IMR-90 (cell line): ENCODE data around the gene CHPF. TPM values are rescaled to one million over a fixed set of nuclear protein-coding genes. Genes with fewer than 3 reads are reported as not detected.

Source experiments
- ATAC-seq: fragments of 200-7000 bp; cut with Tn5 transposase; 2 replicates; pipeline ENCODE4 v1.9.1; 2020; ENCODE audit warnings: low read depth, mild to moderate bottlenecking, moderate library complexity
- BruUV-seq: library from RNA; stranded (reverse); fragments of 400-500 nt; replicated peaks from 2 replicates; lab custom pipeline; 2021; lab: Mats Ljungman, UMichigan
- CTCF ChIA-PET: fragments of 300-600 bp; formaldehyde crosslinking; extraction: SDS; loops from one replicate; lab custom pipeline; 2021; ENCODE audit warnings: antibody characterized with exemption; lab: Yijun Ruan, JAX
- POLR2A ChIA-PET: fragments of 300-600 bp; sonication (Branson Sonifier 250); formaldehyde crosslinking; loops from one replicate; lab custom pipeline; 2022; ENCODE audit warnings: antibody characterized with exemption; ENCODE audit not compliant: unreplicated experiment; lab: Charles Lee
- DNase-seq: peaks from one replicate; pipeline ENCODE4 v3.0.0; 2013
- H2AFZ ChIP-seq: replicated peaks from 2 replicates; pipeline ENCODE3; 2013; ENCODE audit warnings: low read length, mild to moderate bottlenecking; ENCODE audit not compliant: poor library complexity
- H2AK5ac ChIP-seq: 2 replicates; pipeline ENCODE4 v1.6.1; 2013; ENCODE audit warnings: low read depth, low read length, inconsistent platforms
- H2AK9ac ChIP-seq: replicated peaks from 2 replicates; pipeline ENCODE3; 2013; ENCODE audit warnings: mild to moderate bottlenecking, low read depth, low read length, moderate library complexity; ENCODE audit not compliant: poor library complexity
- H2BK120ac ChIP-seq: 2 replicates; pipeline ENCODE4 v1.6.1; 2013; ENCODE audit warnings: low read depth, low read length, inconsistent platforms
- H2BK15ac ChIP-seq: 3 replicates; pipeline ENCODE4 v1.6.1; 2013; ENCODE audit warnings: low read depth, low read length, inconsistent platforms
- H2BK20ac ChIP-seq: 2 replicates; pipeline ENCODE4 v1.6.1; 2013; ENCODE audit warnings: low read depth, mild to moderate bottlenecking, inconsistent platforms, low read length, moderate library complexity
- H2BK5ac ChIP-seq: 2 replicates; pipeline ENCODE4 v1.6.1; 2013; ENCODE audit warnings: mild to moderate bottlenecking, low read depth, low read length, inconsistent platforms; ENCODE audit not compliant: poor library complexity, severe bottlenecking
- H3K14ac ChIP-seq: replicated peaks from 2 replicates; pipeline ENCODE4 v1.6.1; 2013; ENCODE audit warnings: low read depth, low read length, inconsistent platforms
- H3K18ac ChIP-seq: 2 replicates; pipeline ENCODE4 v1.6.1; 2013; ENCODE audit warnings: low read depth, low read length, control low read depth
- H3K23ac ChIP-seq: 2 replicates; pipeline ENCODE4 v1.6.1; 2013; ENCODE audit warnings: low read depth, low read length, inconsistent platforms
- H3K27ac ChIP-seq: 2 replicates; pipeline ENCODE4 v1.5.1; 2013; ENCODE audit warnings: mild to moderate bottlenecking, control low read depth, low read length; ENCODE audit not compliant: insufficient read depth
- H3K27me3 ChIP-seq: 2 replicates; pipeline ENCODE4 v1.6.1; 2013; ENCODE audit warnings: low read length; ENCODE audit not compliant: control insufficient read depth, insufficient read depth
- H3K36me3 ChIP-seq: 2 replicates; pipeline ENCODE4 v1.6.1; 2013; ENCODE audit warnings: low read length, mixed read lengths; ENCODE audit not compliant: control insufficient read depth, insufficient read depth
- H3K4ac ChIP-seq: 2 replicates; pipeline ENCODE4 v1.6.1; 2013; ENCODE audit warnings: low read depth, low read length, inconsistent platforms
- H3K4me1 ChIP-seq: 2 replicates; pipeline ENCODE4 v1.6.1; 2013; ENCODE audit warnings: low read length, mixed read lengths; ENCODE audit not compliant: control insufficient read depth, insufficient read depth
- H3K4me2 ChIP-seq: 2 replicates; pipeline ENCODE4 v1.6.1; 2013; ENCODE audit warnings: low read depth, mild to moderate bottlenecking, control low read depth, low read length, moderate library complexity
- H3K4me3 ChIP-seq: 2 replicates; pipeline ENCODE4 v1.5.1; 2013; ENCODE audit warnings: low read depth, mild to moderate bottlenecking, control low read depth, low read length, moderate library complexity; ENCODE audit not compliant: insufficient read depth
- H3K56ac ChIP-seq: 2 replicates; pipeline ENCODE4 v1.6.1; 2013; ENCODE audit warnings: low read length, inconsistent platforms; ENCODE audit not compliant: insufficient read depth; ENCODE audit errors: extremely low read depth
- H3K79me1 ChIP-seq, 2 experiments: 2 replicates each; pipeline ENCODE4 v1.6.1; 2013; ENCODE audit warnings: low read length in 2 of 2, inconsistent platforms in 1 of 2, low read depth in 1 of 2
- H3K9ac ChIP-seq: 2 replicates; pipeline ENCODE4 v1.6.1; 2013; ENCODE audit warnings: low read depth, low read length, control low read depth
- H3K9me1 ChIP-seq: 2 replicates; pipeline ENCODE4 v1.6.1; 2013; ENCODE audit warnings: low read length, inconsistent platforms; ENCODE audit not compliant: insufficient read depth
- H3K9me3 ChIP-seq: 2 replicates; pipeline ENCODE4 v1.6.1; 2013; ENCODE audit warnings: low read length; ENCODE audit not compliant: control insufficient read depth, insufficient read depth
- H4K20me1 ChIP-seq: 2 replicates; pipeline ENCODE4 v1.6.1; 2013; ENCODE audit warnings: low read length, inconsistent platforms; ENCODE audit not compliant: insufficient read depth
- H4K5ac ChIP-seq: 2 replicates; pipeline ENCODE4 v1.6.1; 2013; ENCODE audit warnings: mild to moderate bottlenecking, low read depth, low read length, control low read depth
- H4K8ac ChIP-seq, 2 experiments: 2 replicates each; pipeline ENCODE4 v1.6.1; 2013; ENCODE audit warnings: low read depth in 2 of 2, low read length in 2 of 2, control low read depth in 1 of 2, inconsistent platforms in 1 of 2
- H4K91ac ChIP-seq: 2 replicates; pipeline ENCODE4 v1.6.1; 2013; ENCODE audit warnings: low read depth, low read length, inconsistent platforms; ENCODE audit not compliant: insufficient read depth
- CEBPB ChIP-seq: IDR thresholded peaks from 2 replicates; pipeline ENCODE4 v1.6.1; 2012; ENCODE audit warnings: low read depth, low read length, improper control_type of control experiment
- CHD1 ChIP-seq: IDR thresholded peaks from 2 replicates; pipeline ENCODE4 v1.6.1; 2012; ENCODE audit warnings: low read depth, low read length, improper control_type of control experiment
- USF2 ChIP-seq: fragments of 150-350 bp; IDR thresholded peaks from 2 replicates; pipeline ENCODE4 v1.6.1; 2017; ENCODE audit warnings: mild to moderate bottlenecking, antibody characterized with exemption, low read length, low read depth
- WGBS, 2 experiments: methylation state at CpG; one replicate each; pipeline versions ENCODE4 v1.1.5 to v1.1.7; 2013; ENCODE audit warnings: missing lambda C conversion rate in 2 of 2; ENCODE audit not compliant: insufficient read length in 1 of 2; ENCODE audit errors: extremely low coverage in 2 of 2; 5-methylcytosine and 5-hydroxymethylcytosine counted together
- dilution Hi-C: fragments of 300-500 bp; cut with HindIII; formaldehyde crosslinking; loops from one replicate; pipeline ENCODE4 v1.14.3; 2018; ENCODE audit warnings: low sequenced_read_pairs; ENCODE audit not compliant: unreplicated experiment
- in situ Hi-C: fragments of 300-500 bp; cut with MboI; formaldehyde crosslinking; loops from 3 replicates; pipeline ENCODE4 v1.14.3; 2019; ENCODE audit warnings: low sequenced_read_pairs, inconsistent platforms, mixed read lengths
- intact Hi-C: fragments of 100-400 bp; cut with micrococcal nuclease; formaldehyde crosslinking; loops from 2 replicates; pipeline ENCODE4 v1.10.0; 2022
- polyA plus RNA-seq, 3 experiments: library from polyadenylated mRNA; depleted of rRNA; stranded (reverse); fragments of >200 nt; gene quantifications; 2 replicates each; pipeline ENCODE4 v1.2.3, GENCODE V29; 2012; ENCODE audit warnings: low replicate concordance in 1 of 3
- total RNA-seq: library from RNA; depleted of rRNA; stranded (reverse); fragments of >200 nt; gene quantifications from 2 replicates; pipeline ENCODE4 v1.2.3, GENCODE V29; 2012
- TF ChIP-seq, protein P1 (sequence below): fragments of 150-350 bp; IDR thresholded peaks from 2 replicates; pipeline ENCODE4 v1.6.1; 2016; ENCODE audit warnings: low read depth, mild to moderate bottlenecking, low read length, moderate library complexity, borderline replicate concordance

The CHPF gene
- total and polyA plus RNA-seq, 2 of the 4 experiments (the other 2 are of a cell fraction), result 24.0 to 115 TPM

GRCh38 chr2:219530048-219530963, 13.3 kb downstream of the CHPF start (continued):
- TF ChIP-seq, protein P1, sequence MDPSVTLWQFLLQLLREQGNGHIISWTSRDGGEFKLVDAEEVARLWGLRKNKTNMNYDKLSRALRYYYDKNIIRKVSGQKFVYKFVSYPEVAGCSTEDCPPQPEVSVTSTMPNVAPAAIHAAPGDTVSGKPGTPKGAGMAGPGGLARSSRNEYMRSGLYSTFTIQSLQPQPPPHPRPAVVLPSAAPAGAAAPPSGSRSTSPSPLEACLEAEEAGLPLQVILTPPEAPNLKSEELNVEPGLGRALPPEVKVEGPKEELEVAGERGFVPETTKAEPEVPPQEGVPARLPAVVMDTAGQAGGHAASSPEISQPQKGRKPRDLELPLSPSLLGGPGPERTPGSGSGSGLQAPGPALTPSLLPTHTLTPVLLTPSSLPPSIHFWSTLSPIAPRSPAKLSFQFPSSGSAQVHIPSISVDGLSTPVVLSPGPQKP, result no peak
- no peak for TF ChIP-seq CEBPB
- TF ChIP-seq CHD1, result no peak

DNA sequence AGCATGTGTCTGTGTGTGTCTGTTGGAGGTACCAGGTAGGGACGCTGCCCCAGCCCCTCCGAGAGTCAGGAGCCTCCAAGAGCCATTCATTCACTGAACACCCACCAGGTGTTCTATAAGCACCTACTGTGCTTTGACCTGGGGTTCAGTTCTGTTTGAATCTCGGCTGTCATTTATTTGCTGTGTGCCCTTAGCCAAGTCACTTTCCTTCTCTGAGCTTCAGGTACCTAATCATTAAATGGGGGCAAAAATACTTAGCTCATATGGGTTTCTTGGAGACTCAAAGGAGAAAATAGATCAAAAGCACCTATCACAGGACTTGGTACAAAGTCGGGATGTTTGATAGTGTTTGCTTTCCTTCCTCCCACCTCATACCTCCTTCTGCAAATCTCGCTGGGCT, 16.1 kb downstream of the CHPF start:
- Histone ChIP-seq H3K56ac (no peak overlapping the region), H3K23ac (no peak overlapping the region), H3K4me3 (no peak overlapping the region), H4K91ac (no peak overlapping the region), H3K18ac (no peak overlapping the region), H4K20me1 (no peaks in the 10 kb centered on the region), H2BK15ac (no peak overlapping the region), H2AFZ (no peak overlapping the region), H3K79me1 (no peaks in the 10 kb centered on the region), H3K4me1 (peaks cover 3% of the 10 kb centered on the region), H4K8ac (no peak overlapping the region), H3K27me3 (peaks cover 58% of the 10 kb centered on the region), H2BK120ac (no peak overlapping the region), H3K27ac (no peak overlapping the region), H3K36me3 (no peaks in the 10 kb centered on the region), H2AK9ac (no peak overlapping the region), H3K4me2 (no peak overlapping the region), H4K5ac (no peak overlapping the region), H3K9me3 (no peaks in the 10 kb centered on the region), H2AK5ac (no peak overlapping the region), H3K9me1 (no peaks in the 10 kb centered on the region), H2BK20ac (no peak overlapping the region), H2BK5ac (no peak overlapping the region), H3K9ac (no peak overlapping the region), H3K14ac (no peak overlapping the region), H3K4ac (no peak overlapping the region)
- dilution Hi-C loops (no loop called here), intact Hi-C loops (no loop called here), in situ Hi-C loops (no loop called here)
- no CpG with 5 or more reads among the region's 5 CpGs for WGBS, 2 experiments
- CTCF ChIA-PET, result interaction anchor here (0.6 to 1.9 kb wide), 2 partner anchors 32 to 182 kb away, joined by 3 to 6 read pairs; a partner anchor contains a TSS
- no peak for TF ChIP-seq USF2
- TF ChIP-seq, protein P1, result no peak
- no peak for TF ChIP-seq CHD1
- DNase-seq (no peak), ATAC-seq (no peak)
- POLR2A ChIA-PET, result no interaction called here
- no TSS peak for BruUV-seq
